HCT116 (cell line): Measurements from ENCODE around the gene VSX1. TPM values are rescaled to one million over a fixed set of nuclear protein-coding genes. Genes with fewer than 3 reads are reported as not detected.

ENCODE experiments used
- ATAC-seq: fragments of 200-7000 bp; cut with Tn5 transposase; 2 replicates; pipeline ENCODE4 v1.9.1; 2020; ENCODE audit warnings: mild to moderate bottlenecking, moderate library complexity
- BruUV-seq: library from RNA; stranded (reverse); fragments of 400-500 nt; replicated peaks from 2 replicates; lab custom pipeline; 2021; lab: Mats Ljungman, UMichigan
- CTCF ChIA-PET: fragments of 300-600 bp; sonication (Branson Sonifier 250); formaldehyde crosslinking; loops from one replicate; lab custom pipeline; 2021; ENCODE audit warnings: antibody characterized with exemption; lab: Charles Lee
- POLR2A ChIA-PET: fragments of 300-600, 350-600 bp; sonication (Branson Sonifier 250); formaldehyde crosslinking; loops from one replicate; lab custom pipeline; 2021; ENCODE audit warnings: antibody characterized with exemption; lab: Charles Lee
- RAD21 ChIA-PET, 2 experiments: fragments of 300-600 bp; sonication (Branson Sonifier 250); formaldehyde crosslinking; loops; one replicate each; lab custom pipeline; 2023; ENCODE audit warnings: low total read pairs in 2 of 2; ENCODE audit not compliant: uncharacterized antibody in 2 of 2, unreplicated experiment in 2 of 2, low non-redundant PET in 1 of 2; lab: Charles Lee
- DNase-seq: peaks from one replicate; pipeline ENCODE4 v3.0.0-alpha.2; 2010; ENCODE audit warnings: low read depth, low spot score
- H2AFZ ChIP-seq: fragments of 200-600 bp; shearing (Covaris generic), sonication (generic); 2 replicates; pipeline ENCODE4 v1.6.1; 2017; ENCODE audit warnings: low read depth, mixed run types, mixed read lengths, antibody characterized with exemption, low read length; ENCODE audit not compliant: poor library complexity, severe bottlenecking
- H3K27ac ChIP-seq: 2 replicates; pipeline ENCODE4 v1.5.1; 2012; ENCODE audit warnings: low read depth, low read length
- H3K27me3 ChIP-seq: fragments of 200-600 bp; sonication (generic); 2 replicates; pipeline ENCODE4 v1.6.1; 2016; ENCODE audit warnings: mixed run types, low read length, mixed read lengths; ENCODE audit not compliant: insufficient read depth
- H3K36me3 ChIP-seq, 2 experiments: fragments of 200-500 bp in 1 of 2; fragments of 200-600 bp in 1 of 2; sonication (Bioruptor generic) in 1 of 2; sonication (generic) in 1 of 2; 2 replicates each; pipeline versions ENCODE4 v1.5.1 to v1.6.1; 2014 to 2016; ENCODE audit warnings: low read length in 2 of 2, inconsistent platforms in 1 of 2, mixed read lengths in 1 of 2, mixed run types in 1 of 2; ENCODE audit not compliant: insufficient read depth in 2 of 2, control insufficient read depth in 1 of 2
- H3K4me1 ChIP-seq, 2 experiments: fragments of 200-600 bp in 1 of 2; sonication (generic) in 1 of 2; 2 replicates each; pipeline versions ENCODE4 v1.5.1 to v1.6.1; 2012 to 2017; ENCODE audit warnings: low read length in 2 of 2, inconsistent platforms in 1 of 2, mild to moderate bottlenecking in 1 of 2, mixed read lengths in 1 of 2, mixed run types in 1 of 2, moderate library complexity in 1 of 2; ENCODE audit not compliant: insufficient read depth in 2 of 2, control insufficient read depth in 1 of 2
- H3K4me2 ChIP-seq: fragments of 200-600 bp; sonication (generic); 2 replicates; pipeline ENCODE4 v1.6.1; 2017; ENCODE audit warnings: mixed run types, low read length, mixed read lengths
- H3K4me3 ChIP-seq, 2 experiments: fragments of 200-600 bp in 1 of 2; sonication (generic) in 1 of 2; replicated peaks in 1 of 2; 2 replicates each; pipeline ENCODE4 v1.5.1; 2011 to 2016; ENCODE audit warnings: low read length in 2 of 2, control low read depth in 1 of 2, low read depth in 1 of 2, mild to moderate bottlenecking in 1 of 2, mixed read lengths in 1 of 2, mixed run types in 1 of 2
- H3K79me2 ChIP-seq: fragments of 200-600 bp; sonication (generic); 2 replicates; pipeline ENCODE4 v1.6.1; 2017; ENCODE audit warnings: mild to moderate bottlenecking, mixed run types, low read length, moderate library complexity, mixed read lengths; ENCODE audit not compliant: insufficient read depth
- H3K9ac ChIP-seq: fragments of 200-600 bp; sonication (generic); 2 replicates; pipeline ENCODE4 v1.6.1; 2016; ENCODE audit warnings: low read length, mixed read lengths
- H3K9me2 ChIP-seq: fragments of 200-600 bp; sonication (generic), shearing (Covaris generic); 2 replicates; pipeline ENCODE4 v1.6.1; 2017; ENCODE audit warnings: mixed run types, mild to moderate bottlenecking, moderate library complexity; ENCODE audit not compliant: insufficient read depth
- H3K9me3 ChIP-seq, 2 experiments: fragments of 200-500 bp in 1 of 2; fragments of 200-600 bp in 1 of 2; sonication (Bioruptor generic) in 1 of 2; sonication (generic) in 1 of 2; 2 replicates each; pipeline ENCODE4 v1.6.1; 2014 to 2017; ENCODE audit warnings: low read length in 2 of 2, mixed read lengths in 2 of 2, inconsistent platforms in 1 of 2, low read depth in 1 of 2, mild to moderate bottlenecking in 1 of 2, mixed run types in 1 of 2, moderate library complexity in 1 of 2; ENCODE audit not compliant: control insufficient read depth in 1 of 2, insufficient read depth in 1 of 2
- H4K20me1 ChIP-seq: fragments of 200-600 bp; sonication (generic), shearing (Covaris generic); 2 replicates; pipeline ENCODE4 v1.6.1; 2017; ENCODE audit warnings: mixed run types, mild to moderate bottlenecking, moderate library complexity; ENCODE audit not compliant: insufficient read depth
- CBX3 ChIP-seq: IDR thresholded peaks from 2 replicates; pipeline ENCODE4 v1.6.1; 2012; ENCODE audit warnings: low read depth
- CEBPB ChIP-seq: IDR thresholded peaks from 2 replicates; pipeline ENCODE4 v1.6.1; 2012; ENCODE audit warnings: low read depth
- CTCF ChIP-seq, 3 experiments: fragments of 200-600 bp in 1 of 3; sonication (generic) in 1 of 3; IDR thresholded peaks in 2 of 3; conservative IDR thresholded peaks in 1 of 3; 2 replicates each; pipeline ENCODE4 v1.5.1; 2012 to 2017; ENCODE audit warnings: low read depth in 2 of 3, low read length in 2 of 3, antibody characterized with exemption in 1 of 3, borderline replicate concordance in 1 of 3, control low read depth in 1 of 3, mild to moderate bottlenecking in 1 of 3, mixed read lengths in 1 of 3, mixed run types in 1 of 3, moderate library complexity in 1 of 3; ENCODE audit not compliant: insufficient read depth in 1 of 3
- EGR1 ChIP-seq: IDR thresholded peaks from 2 replicates; pipeline ENCODE4 v1.6.1; 2012; ENCODE audit warnings: low read depth
- ELF1 ChIP-seq: IDR thresholded peaks from 2 replicates; pipeline ENCODE4 v1.6.1; 2012; ENCODE audit warnings: low read depth, borderline replicate concordance
- EZH2 ChIP-seq: fragments of 200-600 bp; sonication (generic); IDR thresholded peaks from 2 replicates; pipeline ENCODE4 v1.6.1; 2017; ENCODE audit warnings: antibody characterized with exemption, mixed run types
- JUND ChIP-seq: IDR thresholded peaks from 2 replicates; pipeline ENCODE4 v1.6.1; 2012
- MAX ChIP-seq: IDR thresholded peaks from 2 replicates; pipeline ENCODE4 v1.6.1; 2012
- POLR2A ChIP-seq: IDR thresholded peaks from 2 replicates; pipeline ENCODE4 v1.7.0; 2011; ENCODE audit warnings: borderline replicate concordance; ENCODE audit not compliant: insufficient read depth, insufficient read length; ENCODE audit errors: extremely low read depth
- RAD21 ChIP-seq: IDR thresholded peaks from 2 replicates; pipeline ENCODE4 v1.6.1; 2012; ENCODE audit warnings: low read depth, mild to moderate bottlenecking
- REST ChIP-seq: IDR thresholded peaks from 2 replicates; pipeline ENCODE4 v1.6.1; 2012; ENCODE audit warnings: low read depth
- SIN3A ChIP-seq: IDR thresholded peaks from 2 replicates; pipeline ENCODE4 v1.6.1; 2012; ENCODE audit warnings: low read depth
- SP1 ChIP-seq: IDR thresholded peaks from 2 replicates; pipeline ENCODE4 v1.6.1; 2012; ENCODE audit warnings: low read depth
- SRF ChIP-seq: IDR thresholded peaks from 2 replicates; pipeline ENCODE4 v1.6.1; 2012; ENCODE audit warnings: low read depth
- TCF7L2 ChIP-seq: IDR thresholded peaks from 2 replicates; pipeline ENCODE4 v1.7.0; 2011; ENCODE audit warnings: borderline replicate concordance, inconsistent platforms; ENCODE audit not compliant: insufficient read depth, insufficient read length; ENCODE audit errors: extremely low read depth
- ZFX ChIP-seq: fragments of 450-650 bp; IDR thresholded peaks from 2 replicates; pipeline ENCODE4 v1.6.1; 2017
- ZNF274 ChIP-seq: fragments of 200-500 bp; sonication (Bioruptor generic); IDR thresholded peaks from 2 replicates; pipeline ENCODE4 v1.6.1; 2014; ENCODE audit warnings: mild to moderate bottlenecking, low read depth, low read length, inconsistent platforms
- intact Hi-C: fragments of 100-400 bp; cut with micrococcal nuclease; formaldehyde crosslinking; loops from 2 replicates; pipeline ENCODE4 v1.10.0; 2022
- total RNA-seq: library from RNA; stranded (reverse); gene quantifications from one replicate; pipeline ENCODE4 v1.2.1, GENCODE V29; 2021; ENCODE audit not compliant: unreplicated experiment

The VSX1 gene
- total RNA-seq, 1 experiment from 2014 or later, result not detected

GRCh38 chr20:25051386-25052155 lies 30.4 kb downstream of the VSX1 start:
- DNase-seq (no peak), ATAC-seq (no peak)
- Histone ChIP-seq H3K4me2 (no peak overlapping the region), H3K27me3 (peaks cover 3% of the 10 kb centered on the region), H3K4me3 (no peak overlapping the region), H3K9me2 (no peaks in the 10 kb centered on the region), H3K79me2 (no peaks in the 10 kb centered on the region), H3K9me3 (no peaks in the 10 kb centered on the region), H3K27ac (no peak overlapping the region), H4K20me1 (no peaks in the 10 kb centered on the region), H3K4me1 (no peaks in the 10 kb centered on the region), H2AFZ (no peak overlapping the region), H3K36me3 (no peaks in the 10 kb centered on the region; a peak in 1 of 4 replicates), H3K9ac (no peak overlapping the region)
- intact Hi-C loops, result no loop called here
- ChIA-PET POLR2A (no interaction called here), CTCF (no interaction called here), RAD21 (no interaction called here)
- TF ChIP-seq JUND (no peak), SP1 (no peak), POLR2A (no peak), RAD21 (no peak), REST (no peak), SRF (no peak), CEBPB (no peak), CBX3 (no peak), MAX (no peak), EGR1 (no peak), ZNF274 (no peak), CTCF (IDR thresholded peaks at IDR 0.05 in 2 of 3, conservative IDR thresholded peaks at IDR 0.05 in 1 of 3; ENCODE audit: borderline replicate concordance in 1 of 3, insufficient read depth in 1 of 3, low read depth in 2 of 3, low read length in 2 of 3) (no peak), ELF1 (no peak), EZH2 (no peak), ZFX (no peak), TCF7L2 (no peak), SIN3A (no peak)
- no TSS peak for BruUV-seq
